HG03565 (cell line): ENCODE results near the gene TBC1D32.

Experiments
- ATAC-seq: cut with Tn5 transposase; IDR thresholded peaks from one replicate; pipeline ENCODE4 v1.9.1; 2021; ENCODE audit warnings: mild to moderate bottlenecking, moderate library complexity; ENCODE audit not compliant: unreplicated experiment

Gene TBC1D32

DNA sequence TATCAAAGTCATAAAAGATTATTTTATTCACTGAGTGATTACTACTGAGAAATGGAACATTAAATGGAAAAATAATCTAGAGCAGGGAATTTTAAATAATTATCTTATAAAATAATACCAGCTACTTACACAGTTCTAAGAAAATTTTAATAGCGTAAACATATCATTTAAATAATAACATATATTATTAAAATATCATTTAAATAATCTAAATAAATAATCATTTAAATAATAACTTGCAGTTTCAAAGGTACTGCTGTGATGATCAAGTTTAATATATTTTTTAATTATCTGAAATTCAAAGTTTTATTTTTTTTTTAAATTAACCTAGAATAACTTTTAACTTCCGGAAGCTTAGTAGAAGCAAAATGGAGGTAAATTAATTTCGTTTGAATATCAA lies 301.2 kb downstream of the TBC1D32 start:
- no peak for ATAC-seq

DNA sequence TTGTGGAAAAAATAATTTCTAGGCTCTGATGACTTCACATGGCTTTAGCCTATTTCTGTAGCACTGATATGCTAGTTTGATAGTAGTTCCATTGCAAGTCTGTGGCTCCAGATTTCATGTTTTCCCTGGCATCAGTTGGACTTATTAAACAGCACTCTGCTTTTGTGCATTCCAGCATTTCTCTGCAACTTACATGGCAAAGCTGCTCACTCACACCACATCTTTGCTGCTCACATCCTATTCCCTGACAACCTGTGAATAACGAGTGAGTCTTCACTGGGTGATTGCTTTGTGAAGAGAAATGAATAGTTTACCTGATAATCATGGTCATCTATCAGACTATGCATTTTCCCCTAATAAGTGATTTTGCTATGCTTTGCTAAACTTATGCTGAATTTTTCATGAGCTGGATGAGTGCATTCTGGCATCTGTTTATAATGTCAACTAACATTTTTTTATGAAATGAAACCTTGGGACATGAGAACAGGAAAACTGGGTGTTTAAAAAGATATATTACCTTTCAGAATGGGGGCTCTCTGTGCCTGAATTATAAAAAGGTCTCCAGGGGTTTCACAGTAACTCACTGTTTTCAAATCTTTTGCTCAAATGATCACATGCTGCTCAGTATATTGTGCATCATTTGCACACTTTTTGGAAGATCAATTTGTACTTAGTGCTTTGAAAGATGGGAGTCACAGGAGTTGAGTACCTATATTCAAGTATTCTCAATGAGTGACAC lies 301.8 kb downstream of the TBC1D32 start:
- no peak for ATAC-seq
